GM10248 (cell line): Measurements from ENCODE around the gene TMEM59.
"Not testable (repeated sequence)": the region's sequence is repeated elsewhere in the genome, so short reads cannot be mapped to it uniquely, and the experiment has no call there.

ENCODE experiments used
- CTCF ChIA-PET: fragments of 300-600 bp; sonication (Branson Sonifier 250); formaldehyde crosslinking; extraction: SDS; loops from one replicate; lab custom pipeline; 2021; ENCODE audit warnings: antibody characterized with exemption; lab: Yijun Ruan, JAX
- POLR2A ChIA-PET: fragments of 350-650 bp; sonication (Branson Sonifier 250); formaldehyde crosslinking; extraction: SDS; loops from one replicate; lab custom pipeline; 2020; ENCODE audit warnings: antibody characterized with exemption; lab: Yijun Ruan, JAX
- DNase-seq: peaks from one replicate; pipeline ENCODE4 v3.0.0; 2012; ENCODE audit errors: extremely low spot score
- CTCF ChIP-seq: IDR thresholded peaks from 2 replicates; pipeline ENCODE4 v1.5.1; 2012; ENCODE audit warnings: mild to moderate bottlenecking, low read depth; ENCODE audit errors: extremely low read depth, missing control alignments, control extremely low read depth

Gene TMEM59

DNA sequence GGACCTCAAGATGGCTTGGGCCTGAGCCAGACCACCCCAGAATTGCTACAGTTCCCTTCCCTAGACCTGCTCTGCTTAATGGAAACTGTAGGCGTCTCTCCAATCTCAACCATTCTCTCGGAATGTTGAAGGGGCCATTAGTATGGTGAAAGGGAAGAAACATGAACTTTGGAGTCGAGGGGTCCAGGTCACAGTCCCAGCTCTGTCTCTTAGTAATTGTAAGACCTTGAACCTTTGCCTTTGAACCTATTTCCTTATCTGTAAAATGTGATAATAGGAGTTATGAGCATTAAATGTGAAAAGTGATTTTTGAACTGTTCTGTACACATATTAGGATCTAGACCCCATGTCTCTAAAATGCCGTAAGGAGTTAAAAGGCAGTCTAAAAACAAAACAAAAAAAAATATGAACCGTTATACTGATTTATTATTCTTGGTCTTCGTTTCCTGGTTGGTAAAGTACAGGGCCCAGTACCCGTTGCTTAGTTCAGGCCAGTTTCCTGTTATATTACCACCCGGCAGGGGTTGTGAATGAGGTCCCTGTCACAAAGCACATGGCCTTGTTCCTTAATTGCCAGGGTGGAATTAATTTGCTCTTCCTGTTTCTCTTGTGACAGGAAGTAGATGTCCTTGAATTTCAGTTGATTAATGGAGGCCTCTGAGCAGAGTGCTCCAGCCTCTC lies 42.7 kb upstream of the TMEM59 start:
- POLR2A ChIA-PET = no interaction called here
- TF ChIP-seq CTCF = no peak
- CTCF ChIA-PET = interaction anchor here (0.7 kb wide), 1 partner anchor 12 kb away, joined by 3 read pairs; no protein-coding TSS in a partner anchor
- no peak for DNase-seq

GRCh38 chr1:54094730-54095105 lies 41.7 kb upstream of the TMEM59 start:
- DNase-seq, POLR2A ChIA-PET: not testable (repeated sequence)
- CTCF ChIA-PET = interaction anchor here (0.7 to 0.9 kb wide), 2 partner anchors 11 to 234 kb away, joined by 3 read pairs; no protein-coding TSS in a partner anchor

DNA sequence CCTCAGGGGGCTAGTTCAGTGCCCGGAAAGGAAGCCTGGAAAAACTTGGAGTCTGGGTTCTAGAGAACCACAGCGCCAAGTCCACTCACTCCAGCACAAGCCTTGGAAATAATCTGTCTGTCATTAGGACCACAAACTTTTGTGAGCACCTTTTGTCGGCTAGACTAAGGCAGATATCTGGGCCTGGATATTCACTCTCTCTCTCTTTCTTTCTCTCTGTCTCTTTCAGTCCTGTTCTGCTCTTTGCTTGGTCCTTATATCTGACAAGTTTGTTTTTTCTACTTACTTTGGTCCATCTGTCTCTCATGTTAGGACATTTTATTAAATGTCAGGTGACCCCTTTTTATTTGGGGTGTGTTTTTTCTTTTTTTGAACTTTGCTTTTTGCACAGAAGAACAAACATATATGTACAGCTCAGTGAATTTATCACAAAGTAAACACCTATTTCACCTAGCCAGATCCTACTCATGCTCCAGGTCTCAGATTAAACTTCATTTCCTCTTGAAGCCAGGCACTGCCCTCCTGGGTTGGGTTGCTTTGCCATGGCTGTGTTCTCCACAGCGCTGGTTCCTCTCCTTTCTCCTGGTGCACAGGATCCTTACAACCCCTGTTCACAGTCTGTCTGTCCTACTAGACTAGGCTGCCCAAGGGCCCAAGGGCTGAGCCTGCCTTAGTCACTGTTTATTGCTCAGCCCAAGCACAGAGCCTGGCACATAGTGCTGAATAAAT lies 41.2 kb upstream of the TMEM59 start:
- CTCF ChIA-PET = interaction anchor here (0.9 kb wide), 1 partner anchor 233 kb away, joined by 3 read pairs; no protein-coding TSS in a partner anchor
- TF ChIP-seq CTCF = no peak
- POLR2A ChIA-PET = no interaction called here
- DNase-seq = no peak

DNA sequence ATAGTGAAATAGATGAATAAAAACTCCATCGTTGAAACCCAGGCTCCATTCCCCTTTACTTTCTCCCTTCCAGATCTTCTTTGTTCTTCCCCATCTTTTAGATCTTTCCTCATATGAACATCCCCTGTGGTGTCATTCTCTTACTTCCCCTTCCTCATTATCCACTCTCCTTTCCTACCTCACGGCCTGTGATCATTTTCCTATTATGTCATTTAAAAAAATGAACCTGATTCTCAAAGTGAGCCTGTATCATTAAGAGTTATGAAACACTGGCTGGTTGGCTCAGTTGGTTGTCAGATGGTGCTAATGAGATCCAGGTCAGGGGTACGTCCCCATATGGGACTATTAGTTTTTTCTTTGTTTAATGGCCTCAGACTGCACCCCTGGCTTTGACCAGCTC lies 38.7 kb upstream of the TMEM59 start:
- no peak for DNase-seq
- CTCF ChIA-PET = interaction anchor here (1.6 kb wide), 1 partner anchor 18 kb away, joined by 4 read pairs; no protein-coding TSS in a partner anchor
- POLR2A ChIA-PET = no interaction called here
- TF ChIP-seq CTCF = no peak

GRCh38 chr1:54088385-54088784 lies 35.4 kb upstream of the TMEM59 start:
- DNase-seq = no peak
- ChIA-PET POLR2A (no interaction called here), CTCF (interaction anchor here (3.0 kb wide), 1 partner anchor 7 kb away, joined by 20 read pairs; no protein-coding TSS in a partner anchor)
- no peak for TF ChIP-seq CTCF

- POLR2A ChIA-PET = no interaction called here
- no peak for DNase-seq
- TF ChIP-seq CTCF = no peak
- CTCF ChIA-PET = interaction anchor here (1.0 to 2.3 kb wide), 3 partner anchors 9 to 17 kb away, joined by 3 to 7 read pairs (median 3); no protein-coding TSS in a partner anchor
Observed at GRCh38 chr1:54086754-54087153, 33.8 kb upstream of the TMEM59 start.
